Measurements from ENCODE around the gene C9orf153. TPM values are rescaled to one million over a fixed set of nuclear protein-coding genes. Genes with fewer than 3 reads are reported as not detected.

C9orf153 gene
- total and polyA plus RNA-seq, 2 of the 8 experiments (the other 6 are each of a cell fraction or from before 2014, with no cell fraction given), result not detected

- no peak overlapping the region for H4K5ac ChIP-seq (ENCODE audit: insufficient read length, low read depth, low read length)
- peaks cover 2 to 14% (median 10%) of the 10 kb centered on the region in 4 experiments; a peak in 3 of 8 replicates for H3K36me3 ChIP-seq (ENCODE audit: control insufficient read depth in 2 of 4, insufficient read depth in 4 of 4, low read length in 3 of 4)
- H2BK20ac ChIP-seq (ENCODE audit: low read length), result no peak overlapping the region
- no peak overlapping the region for H4K8ac ChIP-seq (ENCODE audit: extremely low read depth, insufficient read depth, low read length)
- H2AK5ac ChIP-seq (ENCODE audit: low read depth, low read length), result no peak overlapping the region
- no peak overlapping the region for H3K4me2 ChIP-seq (ENCODE audit: insufficient read depth in 1 of 2, low read depth in 2 of 2, low read length in 2 of 2)
- no peak overlapping the region for H3K4me3 ChIP-seq (ENCODE audit: extremely low read depth in 1 of 4, insufficient read depth in 2 of 4, low read depth in 3 of 4, low read length in 4 of 4)
- H3K9ac ChIP-seq (replicated peaks in 1 of 4; ENCODE audit: extremely low read depth in 1 of 4, low read depth in 3 of 4, low read length in 3 of 4), result no peak overlapping the region
- H2BK120ac ChIP-seq (replicated peaks; ENCODE audit: low read depth, low read length), result no peak overlapping the region
- H3K27me3 ChIP-seq (replicated peaks in 1 of 4; ENCODE audit: control insufficient read depth in 3 of 4, extremely low read depth in 1 of 4, insufficient read depth in 3 of 4, low read length in 3 of 4), result no peaks in the 10 kb centered on the region
- ChIA-PET POLR2A (ENCODE audit: partially characterized antibody) (interaction anchor here (1.0 kb wide), 1 partner anchor 18 kb away, joined by 3 read pairs; no protein-coding TSS in a partner anchor), CTCF (ENCODE audit: partially characterized antibody) (interaction anchor here (1.4 kb wide), 2 partner anchors 11 to 62 kb away, joined by 5 to 6 read pairs; no protein-coding TSS in a partner anchor)
- H4K91ac ChIP-seq (replicated peaks; ENCODE audit: insufficient read length, low read length), result no peak overlapping the region
- no peak overlapping the region for H2BK15ac ChIP-seq (ENCODE audit: low read length)
- H3K23ac ChIP-seq (ENCODE audit: insufficient read length), result no peak overlapping the region
- H3K79me2 ChIP-seq (ENCODE audit: control insufficient read depth in 1 of 2, insufficient read depth in 2 of 2, low read length in 2 of 2), result peaks cover 0 to 4% of the 10 kb centered on the region in 2 experiments; a peak in 1 of 4 replicates
- H3K18ac ChIP-seq (ENCODE audit: extremely low read depth, low read length), result no peak overlapping the region
- H3K4me1 ChIP-seq (replicated peaks in 1 of 4; ENCODE audit: control insufficient read depth in 3 of 4, insufficient read depth in 4 of 4, low read length in 3 of 4), result peaks cover 0 to 4% (median 0%) of the 10 kb centered on the region in 4 experiments; a peak in 1 of 7 replicates
- FAIRE-seq, result no peak
- H3K27ac ChIP-seq (ENCODE audit: low read depth, low read length), result no peak overlapping the region
- no peaks in the 10 kb centered on the region for H3K9me3 ChIP-seq (ENCODE audit: insufficient read depth in 2 of 2, low read depth in 1 of 2, low read length in 1 of 2)
- no peak overlapping the region for H2BK5ac ChIP-seq (ENCODE audit: low read depth, low read length)
- WGBS, 2 experiments (ENCODE audit: extremely low coverage in 1 of 2, insufficient coverage in 1 of 2, insufficient read length in 1 of 2, insufficient replicate concordance in 2 of 2, low coverage in 1 of 2, low lambda C conversion rate in 2 of 2, missing lambda C conversion rate in 1 of 2), result 94% methylated on average over 6 of the region's 6 CpGs; no CpG with 5 or more reads in 1 of the 2 experiments
- no peak overlapping the region for H3K14ac ChIP-seq (ENCODE audit: insufficient read length)
- no peaks in the 10 kb centered on the region for H3K23me2 ChIP-seq (ENCODE audit: low read depth, low read length)
- H2BK12ac ChIP-seq (ENCODE audit: low read depth, low read length), result no peak overlapping the region
- H3K79me1 ChIP-seq (ENCODE audit: low read depth, low read length), result no peaks in the 10 kb centered on the region; the same call in 1 of the 2 replicates
- peaks cover 0 to 2% of the 10 kb centered on the region in 2 experiments for H4K20me1 ChIP-seq (replicated peaks in 1 of 2; ENCODE audit: control insufficient read depth in 1 of 2, insufficient read depth in 2 of 2, low read length in 2 of 2)
- no peak for DNase-seq (ENCODE audit: low read depth in 1 of 2, low spot score in 2 of 2)
- no peak overlapping the region for H3K56ac ChIP-seq (replicated peaks; ENCODE audit: insufficient read length, low read depth, low read length)
- H3K4ac ChIP-seq (replicated peaks; ENCODE audit: insufficient read length, low read depth, low read length), result no peak overlapping the region
- H2AFZ ChIP-seq (ENCODE audit: low read length), result no peak overlapping the region
- TF ChIP-seq ASH2L (IDR thresholded peaks at IDR 0.05; ENCODE audit: low read length), result no peak
- no peak for TF ChIP-seq RFX5 (IDR thresholded peaks at IDR 0.05; ENCODE audit: borderline replicate concordance, low read depth, low read length)
- no peak for TF ChIP-seq EZH2 (IDR thresholded peaks at IDR 0.05; ENCODE audit: low read depth, low read length, severe bottlenecking)
These were observed 4.4 kb upstream of the C9orf153 start for GRCh38 chr9:86263876-86264275.

Measured in H1 (cell line).